WERI-Rb-1 (cell line): ENCODE data around the gene CHRNB2.

ENCODE experiments used
- DNase-seq: peaks from one replicate; pipeline ENCODE4 v3.0.0-alpha.2; 2020
- H3K27ac ChIP-seq: fragments of 250-450 bp; sonication (Bioruptor Pico); 2 replicates; pipeline ENCODE4 v1.5.1; 2020; ENCODE audit warnings: mild to moderate bottlenecking, moderate library complexity
- H3K27me3 ChIP-seq: fragments of 250-450 bp; sonication (Bioruptor Pico); 2 replicates; pipeline ENCODE4 v1.5.1; 2021; ENCODE audit warnings: mild to moderate bottlenecking, low read depth, moderate library complexity; ENCODE audit not compliant: insufficient read depth, severe bottlenecking
- H3K36me3 ChIP-seq: fragments of 250-450 bp; sonication (Bioruptor Pico); 2 replicates; pipeline ENCODE4 v1.5.1; 2020; ENCODE audit warnings: mild to moderate bottlenecking, moderate library complexity
- H3K4me3 ChIP-seq: 2 replicates; pipeline ENCODE4 v1.5.1; 2011; ENCODE audit warnings: low read depth, mild to moderate bottlenecking, control low read depth, low read length
- H3K9me3 ChIP-seq: fragments of 250-450 bp; sonication (Bioruptor Pico); 2 replicates; pipeline ENCODE4 v1.5.1; 2021; ENCODE audit warnings: mild to moderate bottlenecking, moderate library complexity; ENCODE audit not compliant: severe bottlenecking
- CTCF ChIP-seq: IDR thresholded peaks from 2 replicates; pipeline ENCODE4 v1.5.1; 2011; ENCODE audit warnings: low read depth, mild to moderate bottlenecking, control low read depth, inconsistent platforms, low read length

The CHRNB2 gene

GRCh38 chr1:154567386-154568156, at the start of gene CHRNB2:
CHRNB2 (plus strand) TSS chr1:154567778; CDS start chr1:154568045, 267 bp downstream.
- Histone ChIP-seq H3K27ac (peak within 1 kb of the TSS; percentile 83), H3K27me3 (no peaks in the 10 kb centered on the region), H3K36me3 (peaks cover 42% of the 10 kb centered on the region), H3K9me3 (no peaks in the 10 kb centered on the region), H3K4me3 (peak within 1 kb of the TSS; percentile 90)
- no peak for TF ChIP-seq CTCF
- DNase-seq, result peak; percentile 98

GRCh38 chr1:154519591-154519991, 48.0 kb upstream of the CHRNB2 start:
- peaks cover 8% of the 10 kb centered on the region for H3K9me3 ChIP-seq
- no peak overlapping the region for H3K4me3 ChIP-seq
- DNase-seq, result no peak
- H3K27me3 ChIP-seq, result peaks cover 60% of the 10 kb centered on the region
- no peak overlapping the region for H3K27ac ChIP-seq
- TF ChIP-seq CTCF, result no peak
- no peaks in the 10 kb centered on the region for H3K36me3 ChIP-seq

- no peak overlapping the region for H3K4me3 ChIP-seq
- no peak for TF ChIP-seq CTCF
- H3K27me3 ChIP-seq, result peaks cover 66% of the 10 kb centered on the region
- DNase-seq, result no peak
- H3K9me3 ChIP-seq, result peaks cover 8% of the 10 kb centered on the region
- H3K27ac ChIP-seq, result no peak overlapping the region
- H3K36me3 ChIP-seq, result no peaks in the 10 kb centered on the region
Observed at GRCh38 chr1:154520333-154520732, 47.2 kb upstream of the CHRNB2 start.

- Histone ChIP-seq H3K27ac (no peak overlapping the region), H3K9me3 (peaks cover 8% of the 10 kb centered on the region), H3K27me3 (peaks cover 76% of the 10 kb centered on the region), H3K4me3 (no peak overlapping the region), H3K36me3 (no peaks in the 10 kb centered on the region)
- DNase-seq, result no peak
- TF ChIP-seq CTCF, result no peak
Observed at GRCh38 chr1:154521695-154522094, 45.9 kb upstream of the CHRNB2 start.

GRCh38 chr1:154524881-154525280, 42.7 kb upstream of the CHRNB2 start:
- no peak for TF ChIP-seq CTCF
- H3K27ac ChIP-seq, result no peak overlapping the region
- no peak for DNase-seq
- peaks cover 8% of the 10 kb centered on the region for H3K9me3 ChIP-seq
- H3K36me3 ChIP-seq, result no peaks in the 10 kb centered on the region
- H3K4me3 ChIP-seq, result no peak overlapping the region
- peaks cover 93% of the 10 kb centered on the region for H3K27me3 ChIP-seq

- Histone ChIP-seq H3K9me3 (peaks cover 19% of the 10 kb centered on the region), H3K27me3 (peaks cover 91% of the 10 kb centered on the region), H3K4me3 (no peak overlapping the region), H3K36me3 (no peaks in the 10 kb centered on the region), H3K27ac (no peak overlapping the region)
- DNase-seq, result no peak
- no peak for TF ChIP-seq CTCF
Observed at GRCh38 chr1:154527192-154527591, 40.4 kb upstream of the CHRNB2 start.
